IMR-90 (cell line): ENCODE results near the gene SLC8A1. TPM values are rescaled to one million over a fixed set of nuclear protein-coding genes. Genes with fewer than 3 reads are reported as not detected.

Source experiments
- ATAC-seq: fragments of 200-7000 bp; cut with Tn5 transposase; 2 replicates; pipeline ENCODE4 v1.9.1; 2020; ENCODE audit warnings: low read depth, mild to moderate bottlenecking, moderate library complexity
- BruUV-seq: library from RNA; stranded (reverse); fragments of 400-500 nt; replicated peaks from 2 replicates; lab custom pipeline; 2021; lab: Mats Ljungman, UMichigan
- CTCF ChIA-PET: fragments of 300-600 bp; formaldehyde crosslinking; extraction: SDS; loops from one replicate; lab custom pipeline; 2021; ENCODE audit warnings: antibody characterized with exemption; lab: Yijun Ruan, JAX
- POLR2A ChIA-PET: fragments of 300-600 bp; sonication (Branson Sonifier 250); formaldehyde crosslinking; loops from one replicate; lab custom pipeline; 2022; ENCODE audit warnings: antibody characterized with exemption; ENCODE audit not compliant: unreplicated experiment; lab: Charles Lee
- DNase-seq: peaks from one replicate; pipeline ENCODE4 v3.0.0; 2013
- H2AFZ ChIP-seq: replicated peaks from 2 replicates; pipeline ENCODE3; 2013; ENCODE audit warnings: low read length, mild to moderate bottlenecking; ENCODE audit not compliant: poor library complexity
- H2AK5ac ChIP-seq: 2 replicates; pipeline ENCODE4 v1.6.1; 2013; ENCODE audit warnings: low read depth, low read length, inconsistent platforms
- H2AK9ac ChIP-seq: replicated peaks from 2 replicates; pipeline ENCODE3; 2013; ENCODE audit warnings: mild to moderate bottlenecking, low read depth, low read length, moderate library complexity; ENCODE audit not compliant: poor library complexity
- H2BK120ac ChIP-seq: 2 replicates; pipeline ENCODE4 v1.6.1; 2013; ENCODE audit warnings: low read depth, low read length, inconsistent platforms
- H2BK15ac ChIP-seq: 3 replicates; pipeline ENCODE4 v1.6.1; 2013; ENCODE audit warnings: low read depth, low read length, inconsistent platforms
- H2BK20ac ChIP-seq: 2 replicates; pipeline ENCODE4 v1.6.1; 2013; ENCODE audit warnings: low read depth, mild to moderate bottlenecking, inconsistent platforms, low read length, moderate library complexity
- H2BK5ac ChIP-seq: 2 replicates; pipeline ENCODE4 v1.6.1; 2013; ENCODE audit warnings: mild to moderate bottlenecking, low read depth, low read length, inconsistent platforms; ENCODE audit not compliant: poor library complexity, severe bottlenecking
- H3K14ac ChIP-seq: replicated peaks from 2 replicates; pipeline ENCODE4 v1.6.1; 2013; ENCODE audit warnings: low read depth, low read length, inconsistent platforms
- H3K18ac ChIP-seq: 2 replicates; pipeline ENCODE4 v1.6.1; 2013; ENCODE audit warnings: low read depth, low read length, control low read depth
- H3K23ac ChIP-seq: 2 replicates; pipeline ENCODE4 v1.6.1; 2013; ENCODE audit warnings: low read depth, low read length, inconsistent platforms
- H3K27ac ChIP-seq: 2 replicates; pipeline ENCODE4 v1.5.1; 2013; ENCODE audit warnings: mild to moderate bottlenecking, control low read depth, low read length; ENCODE audit not compliant: insufficient read depth
- H3K27me3 ChIP-seq: 2 replicates; pipeline ENCODE4 v1.6.1; 2013; ENCODE audit warnings: low read length; ENCODE audit not compliant: control insufficient read depth, insufficient read depth
- H3K36me3 ChIP-seq: 2 replicates; pipeline ENCODE4 v1.6.1; 2013; ENCODE audit warnings: low read length, mixed read lengths; ENCODE audit not compliant: control insufficient read depth, insufficient read depth
- H3K4ac ChIP-seq: 2 replicates; pipeline ENCODE4 v1.6.1; 2013; ENCODE audit warnings: low read depth, low read length, inconsistent platforms
- H3K4me1 ChIP-seq: 2 replicates; pipeline ENCODE4 v1.6.1; 2013; ENCODE audit warnings: low read length, mixed read lengths; ENCODE audit not compliant: control insufficient read depth, insufficient read depth
- H3K4me2 ChIP-seq: 2 replicates; pipeline ENCODE4 v1.6.1; 2013; ENCODE audit warnings: low read depth, mild to moderate bottlenecking, control low read depth, low read length, moderate library complexity
- H3K4me3 ChIP-seq: 2 replicates; pipeline ENCODE4 v1.5.1; 2013; ENCODE audit warnings: low read depth, mild to moderate bottlenecking, control low read depth, low read length, moderate library complexity; ENCODE audit not compliant: insufficient read depth
- H3K56ac ChIP-seq: 2 replicates; pipeline ENCODE4 v1.6.1; 2013; ENCODE audit warnings: low read length, inconsistent platforms; ENCODE audit not compliant: insufficient read depth; ENCODE audit errors: extremely low read depth
- H3K79me1 ChIP-seq, 2 experiments: 2 replicates each; pipeline ENCODE4 v1.6.1; 2013; ENCODE audit warnings: low read length in 2 of 2, inconsistent platforms in 1 of 2, low read depth in 1 of 2
- H3K9ac ChIP-seq: 2 replicates; pipeline ENCODE4 v1.6.1; 2013; ENCODE audit warnings: low read depth, low read length, control low read depth
- H3K9me1 ChIP-seq: 2 replicates; pipeline ENCODE4 v1.6.1; 2013; ENCODE audit warnings: low read length, inconsistent platforms; ENCODE audit not compliant: insufficient read depth
- H3K9me3 ChIP-seq: 2 replicates; pipeline ENCODE4 v1.6.1; 2013; ENCODE audit warnings: low read length; ENCODE audit not compliant: control insufficient read depth, insufficient read depth
- H4K20me1 ChIP-seq: 2 replicates; pipeline ENCODE4 v1.6.1; 2013; ENCODE audit warnings: low read length, inconsistent platforms; ENCODE audit not compliant: insufficient read depth
- H4K5ac ChIP-seq: 2 replicates; pipeline ENCODE4 v1.6.1; 2013; ENCODE audit warnings: mild to moderate bottlenecking, low read depth, low read length, control low read depth
- H4K8ac ChIP-seq, 2 experiments: 2 replicates each; pipeline ENCODE4 v1.6.1; 2013; ENCODE audit warnings: low read depth in 2 of 2, low read length in 2 of 2, control low read depth in 1 of 2, inconsistent platforms in 1 of 2
- H4K91ac ChIP-seq: 2 replicates; pipeline ENCODE4 v1.6.1; 2013; ENCODE audit warnings: low read depth, low read length, inconsistent platforms; ENCODE audit not compliant: insufficient read depth
- FOS ChIP-seq: fragments of 150-350 bp; IDR thresholded peaks from 2 replicates; pipeline ENCODE4 v1.6.1; 2016; ENCODE audit warnings: low read depth, low read length
- MAFK ChIP-seq: IDR thresholded peaks from 2 replicates; pipeline ENCODE4 v1.6.1; 2012; ENCODE audit warnings: low read depth, low read length, improper control_type of control experiment
- MXI1 ChIP-seq: IDR thresholded peaks from 2 replicates; pipeline ENCODE4 v1.6.1; 2012; ENCODE audit warnings: low read depth, mild to moderate bottlenecking, low read length, moderate library complexity, borderline replicate concordance
- NFE2L2 ChIP-seq: fragments of 150-350 bp; IDR thresholded peaks from 2 replicates; pipeline ENCODE4 v1.6.1; 2016; ENCODE audit warnings: low read depth, mild to moderate bottlenecking, low read length
- SMC3 ChIP-seq: fragments of 150-350 bp; IDR thresholded peaks from 2 replicates; pipeline ENCODE4 v1.6.1; 2016; ENCODE audit warnings: low read depth, mild to moderate bottlenecking, antibody characterized with exemption, low read length, moderate library complexity
- USF2 ChIP-seq: fragments of 150-350 bp; IDR thresholded peaks from 2 replicates; pipeline ENCODE4 v1.6.1; 2017; ENCODE audit warnings: mild to moderate bottlenecking, antibody characterized with exemption, low read length, low read depth
- WGBS, 2 experiments: methylation state at CpG; one replicate each; pipeline versions ENCODE4 v1.1.5 to v1.1.7; 2013; ENCODE audit warnings: missing lambda C conversion rate in 2 of 2; ENCODE audit not compliant: insufficient read length in 1 of 2; ENCODE audit errors: extremely low coverage in 2 of 2; 5-methylcytosine and 5-hydroxymethylcytosine counted together
- dilution Hi-C: fragments of 300-500 bp; cut with HindIII; formaldehyde crosslinking; loops from one replicate; pipeline ENCODE4 v1.14.3; 2018; ENCODE audit warnings: low sequenced_read_pairs; ENCODE audit not compliant: unreplicated experiment
- in situ Hi-C: fragments of 300-500 bp; cut with MboI; formaldehyde crosslinking; loops from 3 replicates; pipeline ENCODE4 v1.14.3; 2019; ENCODE audit warnings: low sequenced_read_pairs, inconsistent platforms, mixed read lengths
- intact Hi-C: fragments of 100-400 bp; cut with micrococcal nuclease; formaldehyde crosslinking; loops from 2 replicates; pipeline ENCODE4 v1.10.0; 2022
- polyA plus RNA-seq, 3 experiments: library from polyadenylated mRNA; depleted of rRNA; stranded (reverse); fragments of >200 nt; gene quantifications; 2 replicates each; pipeline ENCODE4 v1.2.3, GENCODE V29; 2012; ENCODE audit warnings: low replicate concordance in 1 of 3
- total RNA-seq: library from RNA; depleted of rRNA; stranded (reverse); fragments of >200 nt; gene quantifications from 2 replicates; pipeline ENCODE4 v1.2.3, GENCODE V29; 2012

Gene SLC8A1
- total and polyA plus RNA-seq, 2 of the 4 experiments (the other 2 are of a cell fraction): 7.7 to 57.0 TPM

- Histone ChIP-seq H3K9me3 (no peaks in the 10 kb centered on the region), H3K56ac (no peak overlapping the region), H4K20me1 (no peaks in the 10 kb centered on the region), H2BK20ac (no peak overlapping the region), H2BK120ac (peak overlapping the region; percentile 71; the same call in 1 of the 2 replicates), H3K9ac (no peak overlapping the region), H4K5ac (peak overlapping the region; percentile 15; the same call in 1 of the 2 replicates), H2AK9ac (no peak overlapping the region), H3K27me3 (no peaks in the 10 kb centered on the region), H3K4me3 (no peak overlapping the region), H3K27ac (no peak overlapping the region), H3K79me1 (peaks cover 3 to 7% of the 10 kb centered on the region in 2 experiments; a peak in 2 of 4 replicates), H3K4ac (peak overlapping the region; percentile 7; the same call in 1 of the 2 replicates), H4K91ac (no peak overlapping the region), H3K14ac (no peak overlapping the region), H3K9me1 (peaks cover 8% of the 10 kb centered on the region), H3K23ac (no peak overlapping the region), H3K4me2 (no peak overlapping the region), H2AFZ (no peak overlapping the region), H3K4me1 (no peaks in the 10 kb centered on the region; the same call in 1 of the 2 replicates), H2AK5ac (0 out of 2 replicates have a peak overlapping the region, but pooled peaks have one; percentile 86), H3K18ac (peak overlapping the region; percentile 34; the same call in 1 of the 2 replicates), H3K36me3 (peaks cover 12% of the 10 kb centered on the region), H4K8ac (peak overlapping the region in 1 of 2 experiments; percentile 42; a peak in 1 of 4 replicates), H2BK15ac (0 out of 3 replicates have a peak overlapping the region, but pooled peaks have one; percentile 50), H2BK5ac (no peak overlapping the region)
- intact Hi-C loops: no loop called here
- dilution Hi-C loops: no loop called here
- in situ Hi-C loops: no loop called here
- CTCF ChIA-PET: interaction anchor here (0.7 kb wide), 1 partner anchor 11 kb away, joined by 3 read pairs; no protein-coding TSS in a partner anchor
- no peak for ATAC-seq
- no TSS peak for BruUV-seq
- WGBS, 2 experiments: no CpG with 5 or more reads among the region's 4 CpGs
- POLR2A ChIA-PET: no interaction called here
- no peak for DNase-seq
- no peak for TF ChIP-seq NFE2L2
- no peak for TF ChIP-seq USF2
- peak; percentile 36; the same call in 1 of the 2 replicates for TF ChIP-seq MAFK
- TF ChIP-seq MXI1: no peak
- no peak for TF ChIP-seq FOS
- TF ChIP-seq SMC3: no peak
Observed at GRCh38 chr2:40115894-40116293, 336.0 kb downstream of the SLC8A1 start.
